Fibroblast of lung (primary cell): Measurements from ENCODE around the gene PDGFC.

Source experiments
- CTCF ChIP-seq, 2 donors: IDR thresholded peaks in 1 of 2; conservative IDR thresholded peaks in 1 of 2; 1 replicate in 1 of 2; 2 replicates in 1 of 2; pipeline ENCODE4 v1.5.1; 2011 to 2012; ENCODE audit warnings: low read length in 2 of 2, control low read depth in 1 of 2, inconsistent platforms in 1 of 2, low read depth in 1 of 2, mild to moderate bottlenecking in 1 of 2
- EZH2 ChIP-seq: IDR thresholded peaks from 2 replicates; pipeline ENCODE4 v1.5.1; 2012; ENCODE audit warnings: low read length, control low read depth, mild to moderate bottlenecking; ENCODE audit errors: missing control alignments

DNA sequence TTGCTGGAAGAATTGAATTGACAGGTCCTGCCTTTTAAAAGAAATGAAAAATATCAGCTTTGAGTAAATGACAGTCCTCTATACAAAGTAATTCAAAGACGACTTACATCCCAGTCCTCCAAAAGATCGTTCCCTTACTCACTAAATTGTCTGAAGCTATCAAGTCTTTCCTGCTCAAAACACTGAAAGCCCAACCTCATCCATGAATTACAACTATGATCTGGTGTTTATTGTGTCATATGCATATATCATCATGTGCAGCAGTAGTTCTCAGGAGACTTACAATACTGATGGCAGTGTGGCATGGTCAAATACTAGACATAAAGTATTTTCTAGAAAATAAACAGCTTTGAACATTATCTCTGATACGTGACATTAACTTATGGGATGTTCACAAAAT, 97.8 kb downstream of the PDGFC start:
- TF ChIP-seq EZH2 = no peak
- no peak for TF ChIP-seq CTCF (conservative IDR thresholded peaks at IDR 0.05 in 1 of 2, IDR thresholded peaks at IDR 0.05 in 1 of 2; ENCODE audit: low read depth in 1 of 2, low read length in 2 of 2)
